ENCODE data around the gene ARHGEF28. TPM values are rescaled to one million over a fixed set of nuclear protein-coding genes. Genes with fewer than 3 reads are reported as not detected.

Gene ARHGEF28
- total RNA-seq, 4 donors from 2014 or later = 13.3 to 19.0 (median 16.9) TPM

- H3K4me1 ChIP-seq = no peaks in the 10 kb centered on the region
- TF ChIP-seq CTCF (IDR thresholded peaks at IDR 0.05) (no peak), POLR2A (IDR thresholded peaks at IDR 0.05) (no peak)
- DNase-seq = no peak
- H3K27ac ChIP-seq = no peak overlapping the region
- no peak overlapping the region for H3K4me3 ChIP-seq
- no peaks in the 10 kb centered on the region for H3K36me3 ChIP-seq
- H3K27me3 ChIP-seq = no peaks in the 10 kb centered on the region
- H3K9me3 ChIP-seq = no peaks in the 10 kb centered on the region
Observed at GRCh38 chr5:73661753-73662152, 35.8 kb downstream of the ARHGEF28 start.

GRCh38 chr5:73663161-73663859 lies 37.3 kb downstream of the ARHGEF28 start:
- Histone ChIP-seq H3K36me3 (no peaks in the 10 kb centered on the region), H3K9me3 (no peaks in the 10 kb centered on the region), H3K27ac (no peak overlapping the region), H3K4me1 (no peaks in the 10 kb centered on the region), H3K27me3 (no peaks in the 10 kb centered on the region), H3K4me3 (no peak overlapping the region)
- no peak for DNase-seq
- TF ChIP-seq POLR2A (IDR thresholded peaks at IDR 0.05) (no peak), CTCF (IDR thresholded peaks at IDR 0.05) (no peak)

- no peaks in the 10 kb centered on the region for H3K4me1 ChIP-seq
- no peaks in the 10 kb centered on the region for H3K36me3 ChIP-seq
- H3K9me3 ChIP-seq = no peaks in the 10 kb centered on the region
- no peak overlapping the region for H3K27ac ChIP-seq
- H3K4me3 ChIP-seq = no peak overlapping the region
- TF ChIP-seq CTCF (IDR thresholded peaks at IDR 0.05) (no peak), POLR2A (IDR thresholded peaks at IDR 0.05) (no peak)
- no peaks in the 10 kb centered on the region for H3K27me3 ChIP-seq
- no peak for DNase-seq
Observed at GRCh38 chr5:73663860-73664240, 37.9 kb downstream of the ARHGEF28 start.

GRCh38 chr5:73664796-73665195 lies 38.8 kb downstream of the ARHGEF28 start:
- no peaks in the 10 kb centered on the region for H3K36me3 ChIP-seq
- no peaks in the 10 kb centered on the region for H3K4me1 ChIP-seq
- no peaks in the 10 kb centered on the region for H3K9me3 ChIP-seq
- DNase-seq = no peak
- no peak overlapping the region for H3K4me3 ChIP-seq
- no peaks in the 10 kb centered on the region for H3K27me3 ChIP-seq
- TF ChIP-seq CTCF (IDR thresholded peaks at IDR 0.05) (no peak), POLR2A (IDR thresholded peaks at IDR 0.05) (no peak)
- no peak overlapping the region for H3K27ac ChIP-seq

- H3K27me3 ChIP-seq = no peaks in the 10 kb centered on the region
Observed at GRCh38 chr5:73666891-73667290, 40.9 kb downstream of the ARHGEF28 start.

More at GRCh38 chr5:73666891-73667290, 40.9 kb downstream of the ARHGEF28 start:
- no peaks in the 10 kb centered on the region for H3K4me1 ChIP-seq
- TF ChIP-seq POLR2A (IDR thresholded peaks at IDR 0.05) (no peak), CTCF (IDR thresholded peaks at IDR 0.05) (no peak)
- H3K27ac ChIP-seq = no peak overlapping the region
- no peaks in the 10 kb centered on the region for H3K9me3 ChIP-seq
- no peak overlapping the region for H3K4me3 ChIP-seq
- no peak for DNase-seq
- H3K36me3 ChIP-seq = no peaks in the 10 kb centered on the region
